Mesothelial cell of epicardium (in vitro differentiated cells): ENCODE results near the gene PRKAR1B. TPM values are rescaled to one million over a fixed set of nuclear protein-coding genes. Genes with fewer than 3 reads are reported as not detected.

Source experiments
- DNase-seq, 2 experiments: peaks; one replicate each; pipeline ENCODE4 v3.0.0; 2021; ENCODE audit warnings: low spot score in 2 of 2; ENCODE audit not compliant: unreplicated experiment in 2 of 2
- H3K27ac Mint-ChIP-seq: 2 replicates; pipeline ENCODE4 v1.8.0; 2021; ENCODE audit warnings: mixed read lengths
- H3K27me3 Mint-ChIP-seq: 2 replicates; pipeline ENCODE4 v1.8.0; 2021; ENCODE audit warnings: low read depth, mixed read lengths
- H3K36me3 Mint-ChIP-seq: 2 replicates; pipeline ENCODE4 v1.8.0; 2021; ENCODE audit warnings: mixed read lengths
- H3K4me1 Mint-ChIP-seq: 2 replicates; pipeline ENCODE4 v1.8.0; 2021; ENCODE audit warnings: mixed read lengths
- H3K4me3 Mint-ChIP-seq: 2 replicates; pipeline ENCODE4 v1.8.0; 2021; ENCODE audit warnings: mild to moderate bottlenecking, moderate library complexity, mixed read lengths
- H3K9me3 Mint-ChIP-seq: 2 replicates; pipeline ENCODE4 v1.8.0; 2021; ENCODE audit warnings: mixed read lengths
- CTCF ChIP-seq: fragments of 200-600 bp; sonication (generic); IDR thresholded peaks from one replicate; pipeline ENCODE4 v1.5.0; 2021; ENCODE audit warnings: antibody characterized with exemption; ENCODE audit not compliant: unreplicated experiment
- total RNA-seq: library from RNA; stranded (reverse); gene quantifications from 3 replicates; pipeline ENCODE4 v1.2.1, GENCODE V29; 2021

PRKAR1B gene
- total RNA-seq, 1 donor from 2014 or later, result 50.6 TPM

GRCh38 chr7:670501-671390, 56.3 kb downstream of the PRKAR1B start:
- Mint-ChIP-seq H3K36me3 (peaks cover 24% of the 10 kb centered on the region), H3K4me3 (no peak overlapping the region), H3K27me3 (no peaks in the 10 kb centered on the region), H3K27ac (peak overlapping the region; percentile 6), H3K4me1 (no peaks in the 10 kb centered on the region), H3K9me3 (peaks cover 7% of the 10 kb centered on the region)
- no peak for DNase-seq
- TF ChIP-seq CTCF, result no peak

GRCh38 chr7:668958-669357, 58.1 kb downstream of the PRKAR1B start:
- Mint-ChIP-seq H3K27me3 (no peaks in the 10 kb centered on the region), H3K36me3 (peaks cover 11% of the 10 kb centered on the region), H3K9me3 (peaks cover 7% of the 10 kb centered on the region), H3K27ac (no peak overlapping the region), H3K4me3 (no peak overlapping the region), H3K4me1 (no peaks in the 10 kb centered on the region)
- no peak for TF ChIP-seq CTCF
- no peak for DNase-seq

DNA sequence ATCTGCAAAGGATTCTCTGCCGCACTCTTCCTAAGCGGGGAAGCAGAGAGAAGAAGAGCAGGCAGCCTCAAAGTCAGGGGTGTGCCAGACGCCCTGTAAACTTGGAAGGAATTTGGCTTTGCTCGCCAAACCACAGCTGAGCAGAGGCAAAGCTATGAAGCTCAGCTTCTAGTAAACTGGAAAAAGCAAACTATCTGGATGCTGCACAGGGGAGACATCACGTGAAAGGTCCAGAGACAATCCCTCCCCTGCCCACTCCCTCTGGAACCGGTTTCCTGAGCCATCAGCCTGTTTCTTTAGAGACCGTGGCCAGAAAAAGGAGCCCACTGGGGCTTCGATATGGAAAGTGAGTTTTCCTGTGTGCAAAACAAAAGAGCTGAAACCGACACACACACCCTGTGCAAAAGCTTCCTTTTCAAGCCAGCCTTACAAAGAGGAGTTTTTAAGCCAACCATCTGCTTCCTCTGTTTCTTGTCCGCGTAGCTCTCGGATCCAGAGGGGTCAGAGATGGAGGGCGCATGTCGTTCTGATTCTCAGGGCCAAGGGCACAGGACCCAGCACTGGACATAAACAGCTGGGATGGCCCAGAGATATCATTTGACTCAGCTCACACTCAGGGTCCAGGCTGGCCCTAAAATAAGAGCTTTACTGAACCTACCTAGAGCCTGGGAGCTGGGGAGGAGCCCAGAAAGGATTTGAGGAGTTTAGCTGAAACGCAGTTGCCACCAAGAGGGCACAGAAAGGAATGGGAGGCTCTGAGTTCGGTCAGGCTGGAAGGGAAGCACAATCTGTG, 58.7 kb downstream of the PRKAR1B start:
- peaks cover 7% of the 10 kb centered on the region for H3K9me3 Mint-ChIP-seq
- H3K27me3 Mint-ChIP-seq, result no peaks in the 10 kb centered on the region
- TF ChIP-seq CTCF, result no peak
- no peak for DNase-seq
- H3K4me1 Mint-ChIP-seq, result no peaks in the 10 kb centered on the region
- H3K36me3 Mint-ChIP-seq, result peaks cover 9% of the 10 kb centered on the region
- no peak overlapping the region for H3K4me3 Mint-ChIP-seq
- H3K27ac Mint-ChIP-seq, result no peak overlapping the region

DNA sequence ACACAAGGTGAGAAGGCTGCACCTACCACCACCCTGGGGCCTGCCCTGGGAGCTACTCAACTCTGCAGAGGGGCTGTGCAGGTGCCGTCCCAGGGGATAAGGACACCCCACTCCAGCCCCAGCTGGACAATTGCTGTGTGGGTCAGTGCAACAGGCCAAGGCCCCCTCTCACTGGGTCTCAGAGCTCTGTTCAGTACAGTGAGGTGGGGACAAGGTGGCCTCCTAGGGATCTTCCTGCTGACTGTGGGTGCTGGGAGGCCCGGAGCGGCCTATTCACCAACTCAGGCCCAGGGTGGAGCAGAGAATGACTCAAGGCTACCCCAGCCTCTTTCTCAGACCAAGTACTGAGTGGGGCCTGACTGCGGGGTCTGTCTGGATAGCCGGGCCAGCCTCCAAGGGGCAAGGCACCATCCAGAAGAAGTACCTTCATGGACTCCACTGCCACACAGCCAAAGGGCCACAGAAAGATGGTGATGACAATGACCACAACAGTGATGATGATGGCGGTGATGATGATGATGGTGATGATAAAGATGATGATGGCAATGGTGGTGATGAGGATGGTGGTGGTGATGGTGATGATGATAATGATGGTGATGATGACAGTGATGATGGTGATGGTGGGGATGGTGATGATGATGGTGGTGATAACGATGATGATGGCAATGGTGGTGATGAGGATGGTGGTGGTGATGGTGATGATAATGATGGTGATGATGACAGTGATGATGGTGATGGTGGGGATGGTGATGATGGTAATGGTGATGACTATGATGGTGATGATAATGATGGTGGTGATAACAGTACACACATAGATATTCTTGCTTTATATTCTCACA, 60.4 kb downstream of the PRKAR1B start:
- peaks cover 7% of the 10 kb centered on the region for H3K9me3 Mint-ChIP-seq
- H3K27ac Mint-ChIP-seq, result no peak overlapping the region
- H3K27me3 Mint-ChIP-seq, result no peaks in the 10 kb centered on the region
- H3K36me3 Mint-ChIP-seq, result peaks cover 9% of the 10 kb centered on the region
- no peak for DNase-seq
- H3K4me1 Mint-ChIP-seq, result no peaks in the 10 kb centered on the region
- H3K4me3 Mint-ChIP-seq, result no peak overlapping the region
- TF ChIP-seq CTCF, result no peak

DNA sequence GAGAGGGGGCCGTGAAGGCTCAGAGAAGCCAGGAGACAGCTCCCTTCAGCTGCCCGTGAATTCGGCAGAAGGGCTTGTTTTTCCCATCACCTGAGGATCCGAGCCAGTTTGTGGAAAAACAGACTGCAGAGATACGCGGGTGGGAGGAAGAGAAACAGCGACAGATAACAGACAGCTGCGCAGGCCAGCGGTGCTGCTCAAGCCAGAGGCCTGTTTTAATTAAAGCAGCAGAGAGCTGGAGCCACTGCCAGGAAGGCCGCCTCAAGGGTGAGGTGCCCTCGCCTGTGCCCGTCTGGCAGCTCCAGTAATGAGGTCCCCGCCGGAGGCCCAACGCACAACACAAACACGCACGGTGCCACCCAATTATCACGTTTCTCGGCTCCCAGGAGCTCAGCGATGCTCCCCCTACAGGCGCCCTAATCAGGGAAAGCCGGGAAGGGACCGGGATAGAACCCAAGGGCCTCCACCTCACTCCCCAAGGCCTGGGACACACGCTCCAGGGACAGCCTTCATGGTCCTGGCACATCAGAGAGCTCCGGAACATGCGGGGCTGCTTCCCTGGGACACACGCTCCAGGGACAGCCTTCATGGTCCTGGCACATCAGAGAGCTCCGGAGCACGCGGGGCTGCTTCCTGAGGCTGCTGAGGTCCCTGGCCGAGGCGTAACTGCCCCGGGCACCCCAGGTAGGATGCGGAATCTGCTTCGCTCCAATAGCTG, 61.2 kb downstream of the PRKAR1B start:
- Mint-ChIP-seq H3K36me3 (peaks cover 9% of the 10 kb centered on the region), H3K9me3 (peaks cover 7% of the 10 kb centered on the region), H3K4me1 (no peaks in the 10 kb centered on the region), H3K27me3 (no peaks in the 10 kb centered on the region), H3K4me3 (no peak overlapping the region), H3K27ac (peak overlapping the region; percentile 53)
- DNase-seq, result no peak
- TF ChIP-seq CTCF, result no peak
